A549 (cell line): Measurements from ENCODE around the gene RNF214.

ENCODE experiments used
- EP300 ChIP-seq, 2 experiments: fragments of >200 bp; sonication (Bioruptor Twin); formaldehyde crosslinking; IDR thresholded peaks; 2 replicates in 1 of 2; 3 replicates in 1 of 2; pipeline ENCODE4 v1.6.1; 2016 to 2017
- GATA3 ChIP-seq: IDR thresholded peaks from 2 replicates; pipeline ENCODE4 v1.6.1; 2012; ENCODE audit warnings: borderline replicate concordance
- HOXB13 ChIP-seq: fragments of 250-450 bp; sonication (Bioruptor Pico); IDR thresholded peaks from 2 replicates; pipeline ENCODE4 v1.5.0; 2020; ENCODE audit warnings: low read depth, mild to moderate bottlenecking, moderate library complexity
- JUNB ChIP-seq: fragments of >200 bp; sonication (Bioruptor Twin); formaldehyde crosslinking; IDR thresholded peaks from 2 replicates; pipeline ENCODE4 v1.6.1; 2016
- MAZ ChIP-seq: fragments of 150-350 bp; IDR thresholded peaks from 2 replicates; pipeline ENCODE4 v1.6.1; 2014; ENCODE audit warnings: antibody characterized with exemption, low read depth, low read length, borderline replicate concordance
- POLR2A ChIP-seq: IDR thresholded peaks from 2 replicates; pipeline ENCODE4 v1.6.1; 2012; ENCODE audit warnings: mild to moderate bottlenecking, low read length
- RCOR1 ChIP-seq: fragments of 150-350 bp; IDR thresholded peaks from 2 replicates; pipeline ENCODE4 v1.6.1; 2014; ENCODE audit warnings: antibody characterized with exemption, low read length, low read depth
- TF ChIP-seq, protein P1 (sequence below): fragments of >200 bp; sonication (Bioruptor Twin); formaldehyde crosslinking; IDR thresholded peaks from 3 replicates; pipeline ENCODE4 v1.5.1; 2016
- TF ChIP-seq, protein P2 (sequence below): fragments of 200-600 bp; sonication (generic); IDR thresholded peaks from 2 replicates; pipeline ENCODE4 v1.6.1; 2016; ENCODE audit warnings: antibody characterized with exemption, mild to moderate bottlenecking, moderate library complexity

DNA sequence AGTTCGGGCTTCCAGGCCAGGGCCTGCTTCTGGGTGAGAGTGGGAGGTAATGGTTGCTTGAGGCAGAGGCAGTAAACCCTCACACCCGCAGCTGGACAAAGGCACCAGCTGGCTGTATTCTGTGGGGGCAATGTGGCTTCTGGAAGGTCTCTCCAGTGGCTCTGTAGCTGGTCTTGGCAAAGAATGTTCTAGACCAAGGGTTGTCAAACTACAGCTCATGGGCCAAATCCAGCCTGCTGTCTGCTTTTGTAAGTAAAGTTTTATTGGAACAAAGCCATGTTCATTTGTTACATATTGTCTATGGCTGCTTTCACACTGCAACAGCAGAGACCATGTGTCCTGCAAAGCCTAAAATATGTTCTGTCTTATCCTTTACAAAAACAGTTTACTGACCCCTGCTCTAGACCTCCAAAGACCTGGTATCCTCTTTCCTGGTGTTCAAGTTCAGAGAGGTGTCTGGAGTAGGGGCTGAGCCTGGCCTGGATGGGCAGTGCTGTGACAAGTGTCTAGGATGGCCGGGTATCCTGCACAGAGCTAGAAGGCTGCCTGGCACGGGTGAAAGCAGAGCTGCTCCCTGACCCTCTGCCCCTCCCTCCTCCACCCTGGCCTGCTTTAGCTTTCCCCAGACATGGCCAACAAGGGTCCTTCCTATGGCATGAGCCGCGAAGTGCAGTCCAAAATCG, 29.9 kb upstream of the RNF214 start:
- TF ChIP-seq GATA3 = no peak
- TF ChIP-seq, protein P1, sequence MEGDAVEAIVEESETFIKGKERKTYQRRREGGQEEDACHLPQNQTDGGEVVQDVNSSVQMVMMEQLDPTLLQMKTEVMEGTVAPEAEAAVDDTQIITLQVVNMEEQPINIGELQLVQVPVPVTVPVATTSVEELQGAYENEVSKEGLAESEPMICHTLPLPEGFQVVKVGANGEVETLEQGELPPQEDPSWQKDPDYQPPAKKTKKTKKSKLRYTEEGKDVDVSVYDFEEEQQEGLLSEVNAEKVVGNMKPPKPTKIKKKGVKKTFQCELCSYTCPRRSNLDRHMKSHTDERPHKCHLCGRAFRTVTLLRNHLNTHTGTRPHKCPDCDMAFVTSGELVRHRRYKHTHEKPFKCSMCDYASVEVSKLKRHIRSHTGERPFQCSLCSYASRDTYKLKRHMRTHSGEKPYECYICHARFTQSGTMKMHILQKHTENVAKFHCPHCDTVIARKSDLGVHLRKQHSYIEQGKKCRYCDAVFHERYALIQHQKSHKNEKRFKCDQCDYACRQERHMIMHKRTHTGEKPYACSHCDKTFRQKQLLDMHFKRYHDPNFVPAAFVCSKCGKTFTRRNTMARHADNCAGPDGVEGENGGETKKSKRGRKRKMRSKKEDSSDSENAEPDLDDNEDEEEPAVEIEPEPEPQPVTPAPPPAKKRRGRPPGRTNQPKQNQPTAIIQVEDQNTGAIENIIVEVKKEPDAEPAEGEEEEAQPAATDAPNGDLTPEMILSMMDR = no peak
- TF ChIP-seq POLR2A = no peak
- no peak for TF ChIP-seq EP300 (IDR thresholded peaks at IDR 0.05)
- TF ChIP-seq MAZ = no peak
- TF ChIP-seq, protein P2, sequence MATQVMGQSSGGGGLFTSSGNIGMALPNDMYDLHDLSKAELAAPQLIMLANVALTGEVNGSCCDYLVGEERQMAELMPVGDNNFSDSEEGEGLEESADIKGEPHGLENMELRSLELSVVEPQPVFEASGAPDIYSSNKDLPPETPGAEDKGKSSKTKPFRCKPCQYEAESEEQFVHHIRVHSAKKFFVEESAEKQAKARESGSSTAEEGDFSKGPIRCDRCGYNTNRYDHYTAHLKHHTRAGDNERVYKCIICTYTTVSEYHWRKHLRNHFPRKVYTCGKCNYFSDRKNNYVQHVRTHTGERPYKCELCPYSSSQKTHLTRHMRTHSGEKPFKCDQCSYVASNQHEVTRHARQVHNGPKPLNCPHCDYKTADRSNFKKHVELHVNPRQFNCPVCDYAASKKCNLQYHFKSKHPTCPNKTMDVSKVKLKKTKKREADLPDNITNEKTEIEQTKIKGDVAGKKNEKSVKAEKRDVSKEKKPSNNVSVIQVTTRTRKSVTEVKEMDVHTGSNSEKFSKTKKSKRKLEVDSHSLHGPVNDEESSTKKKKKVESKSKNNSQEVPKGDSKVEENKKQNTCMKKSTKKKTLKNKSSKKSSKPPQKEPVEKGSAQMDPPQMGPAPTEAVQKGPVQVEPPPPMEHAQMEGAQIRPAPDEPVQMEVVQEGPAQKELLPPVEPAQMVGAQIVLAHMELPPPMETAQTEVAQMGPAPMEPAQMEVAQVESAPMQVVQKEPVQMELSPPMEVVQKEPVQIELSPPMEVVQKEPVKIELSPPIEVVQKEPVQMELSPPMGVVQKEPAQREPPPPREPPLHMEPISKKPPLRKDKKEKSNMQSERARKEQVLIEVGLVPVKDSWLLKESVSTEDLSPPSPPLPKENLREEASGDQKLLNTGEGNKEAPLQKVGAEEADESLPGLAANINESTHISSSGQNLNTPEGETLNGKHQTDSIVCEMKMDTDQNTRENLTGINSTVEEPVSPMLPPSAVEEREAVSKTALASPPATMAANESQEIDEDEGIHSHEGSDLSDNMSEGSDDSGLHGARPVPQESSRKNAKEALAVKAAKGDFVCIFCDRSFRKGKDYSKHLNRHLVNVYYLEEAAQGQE = no peak
- TF ChIP-seq RCOR1 = no peak
- TF ChIP-seq HOXB13 (CRISPR knock-in tag) = no peak
- TF ChIP-seq JUNB = no peak
